SW480 (cell line): ENCODE results near the gene MPC1.
"Not testable (repeated sequence)": the region's sequence is repeated elsewhere in the genome, so short reads cannot be mapped to it uniquely, and the experiment has no call there.

Experiments
- DNase-seq: peaks from one replicate; pipeline ENCODE4 v3.0.0-alpha.2; 2016; ENCODE audit warnings: low spot score

MPC1 gene

DNA sequence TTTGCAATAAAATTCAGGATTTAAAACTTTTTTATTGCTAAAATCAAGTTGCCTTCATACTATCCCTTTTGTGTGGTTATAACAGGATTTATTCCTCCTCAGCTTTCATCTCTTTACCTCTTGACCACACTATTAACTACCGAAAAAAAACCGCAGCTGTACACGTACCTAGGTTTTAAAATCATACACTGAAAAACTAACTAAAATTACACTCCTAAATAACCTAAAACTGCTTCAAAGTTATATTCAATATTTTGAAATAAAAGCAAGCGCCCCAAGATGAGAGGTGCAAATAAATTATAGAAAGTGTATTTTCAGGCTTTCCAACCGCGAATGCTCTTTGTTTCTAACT lies 1.4 kb downstream of the MPC1 start:
- DNase-seq: peak; percentile 26

DNA sequence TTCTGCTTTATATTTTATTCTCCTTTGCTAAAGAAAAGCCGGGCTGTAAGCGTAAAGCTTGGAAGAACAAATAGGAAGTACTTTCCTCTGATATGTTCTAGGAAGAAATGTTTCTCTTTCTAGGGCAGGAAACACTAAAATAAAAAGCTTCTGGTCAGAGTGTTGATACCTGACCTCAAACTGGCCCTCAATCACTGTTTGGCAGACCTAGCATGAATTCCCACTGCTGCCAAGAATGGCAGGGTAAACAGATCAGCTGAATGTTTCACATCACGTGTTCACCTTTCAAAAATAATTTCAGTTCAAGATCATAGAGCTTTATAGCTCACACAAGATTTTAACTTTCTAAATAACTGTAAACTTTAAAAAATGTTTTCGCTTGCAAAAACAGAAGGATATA lies 2.9 kb downstream of the MPC1 start:
- DNase-seq: no peak

DNA sequence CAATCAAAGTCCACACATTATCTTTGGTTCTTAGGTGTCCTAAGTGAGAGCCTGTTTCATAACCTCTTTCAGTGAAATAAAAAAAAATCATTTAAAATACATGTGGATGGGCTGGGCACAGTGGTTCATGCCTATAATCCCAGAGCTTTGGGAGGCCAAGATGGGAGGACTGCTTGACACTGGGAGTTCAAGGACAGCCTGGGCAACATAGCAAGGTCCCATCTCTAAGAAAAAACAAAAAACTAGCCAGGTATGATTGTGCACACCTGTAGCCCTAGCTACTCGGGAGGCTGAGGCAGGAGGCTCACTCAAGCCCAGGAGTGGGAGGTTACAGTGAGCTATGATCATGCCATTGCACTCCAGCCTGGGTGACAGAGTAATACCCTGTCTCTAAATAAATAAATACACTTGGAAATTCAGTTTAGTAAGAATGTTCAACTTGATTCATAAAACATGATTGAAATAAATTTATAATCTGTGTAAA lies 3.6 kb downstream of the MPC1 start:
- DNase-seq: no peak

DNA sequence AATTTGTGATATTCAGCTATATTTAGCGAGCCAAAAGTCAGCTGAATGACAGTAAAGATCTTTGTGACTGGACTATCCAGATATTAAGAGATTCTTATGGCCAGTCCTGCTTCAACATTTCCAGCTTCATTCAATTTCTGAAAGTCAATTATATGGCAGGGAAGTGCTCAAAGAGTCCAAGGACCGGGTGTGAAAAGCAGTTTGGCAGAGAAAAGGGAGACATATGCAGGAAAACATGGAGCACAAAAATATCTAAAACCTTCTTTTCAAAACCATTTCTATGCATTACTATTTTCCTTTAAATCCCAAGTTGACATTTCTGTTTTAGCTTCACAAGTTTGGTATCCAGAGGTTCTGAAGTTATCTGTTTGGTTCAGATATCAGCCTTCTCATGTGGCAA lies 5.0 kb downstream of the MPC1 start:
- DNase-seq: no peak

DNA sequence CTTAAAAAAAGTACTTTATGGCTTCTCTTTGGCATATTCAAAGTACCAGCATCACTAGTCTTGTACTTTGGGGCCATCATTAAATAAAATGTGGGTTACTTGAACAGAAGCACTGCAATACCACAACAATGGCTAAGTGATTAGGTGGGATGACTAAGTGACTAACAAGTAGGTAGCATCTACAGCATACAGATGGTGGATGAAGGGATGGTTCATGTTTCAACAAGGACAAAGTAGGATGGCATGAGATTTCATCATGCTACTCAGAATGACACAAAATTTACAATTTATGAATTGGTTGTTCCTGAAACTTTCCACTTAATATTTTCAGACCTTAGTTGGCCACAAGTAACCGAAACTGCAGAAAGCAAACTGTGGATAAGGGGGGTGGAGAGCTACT lies 7.7 kb downstream of the MPC1 start:
- peak; percentile 57 for DNase-seq

DNA sequence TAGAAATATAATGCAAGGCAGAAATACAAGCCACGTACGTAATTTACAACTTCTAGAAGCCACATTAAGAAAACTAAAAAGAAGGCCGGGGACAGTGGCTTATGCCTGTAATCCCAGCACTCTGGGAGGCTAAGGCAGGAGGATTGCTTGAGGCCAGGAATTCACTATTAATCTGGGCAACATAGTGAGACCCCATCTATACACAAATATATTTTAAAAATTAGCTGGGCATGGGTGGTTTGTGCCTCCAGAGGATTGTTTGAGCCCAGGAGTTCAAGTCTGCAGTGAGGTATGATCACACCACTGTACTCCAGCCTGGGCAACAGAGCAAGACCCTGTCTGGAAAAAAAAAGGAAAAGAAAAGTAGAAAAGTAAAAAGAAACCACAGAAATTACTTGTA lies 12.3 kb downstream of the MPC1 start:
- no peak for DNase-seq

DNA sequence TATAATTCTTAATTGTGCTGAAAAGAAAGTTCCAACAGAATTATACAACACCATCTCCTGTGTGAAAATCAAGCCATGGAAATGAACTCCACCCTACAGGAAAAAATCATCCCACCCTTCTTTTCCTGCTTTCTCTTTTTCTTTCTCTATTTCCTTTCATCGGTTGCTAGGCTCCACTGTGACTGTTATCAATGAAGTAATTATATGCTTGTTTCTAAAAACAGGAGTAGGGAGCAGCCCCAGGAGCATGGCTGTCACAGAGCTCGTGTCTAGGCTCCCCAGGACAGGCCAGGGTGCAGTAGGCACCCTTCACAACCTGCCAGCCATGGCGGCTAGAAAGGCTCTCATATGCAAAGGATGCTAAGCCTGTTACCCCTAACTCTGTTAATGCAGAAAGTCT lies 13.0 kb downstream of the MPC1 start:
- no peak for DNase-seq

DNA sequence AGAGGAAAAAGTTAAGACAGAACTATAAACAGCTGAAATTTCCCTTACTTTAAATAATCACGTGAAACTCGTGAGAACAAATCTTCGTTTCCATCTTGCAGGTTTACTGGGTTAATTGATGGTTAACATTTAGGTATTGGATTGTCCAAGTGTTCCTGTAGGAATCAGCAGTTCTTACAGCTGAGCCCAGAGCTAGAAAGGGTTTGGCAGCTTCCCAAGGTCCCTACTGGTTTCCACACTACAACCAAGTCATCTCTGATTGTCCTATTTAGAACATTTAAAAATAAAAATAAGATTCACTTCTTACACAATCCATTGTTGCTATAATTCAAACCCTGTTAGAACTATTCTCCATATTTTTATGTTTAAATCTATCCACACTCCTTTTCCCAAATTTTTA lies 15.8 kb downstream of the MPC1 start:
- no peak for DNase-seq

DNA sequence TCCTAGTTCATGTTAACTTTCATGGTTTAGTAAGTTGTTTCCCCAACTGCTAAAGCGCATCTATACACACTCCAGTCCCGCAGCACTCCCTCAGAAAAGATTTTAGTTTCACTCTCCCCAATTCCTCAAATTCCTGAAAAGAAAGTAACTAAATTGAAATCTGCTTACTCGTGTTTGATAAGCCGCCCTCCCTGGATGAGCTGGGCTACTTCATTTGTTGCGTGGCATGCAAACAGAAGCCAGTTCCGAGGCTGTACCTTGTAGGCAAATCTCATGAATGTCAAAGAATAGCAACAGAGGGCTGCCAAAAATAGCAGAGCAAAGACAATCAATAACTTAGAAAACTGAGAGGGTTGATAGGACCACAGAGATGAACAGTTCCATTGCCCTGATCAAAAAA lies 16.9 kb downstream of the MPC1 start:
- no peak for DNase-seq

DNA sequence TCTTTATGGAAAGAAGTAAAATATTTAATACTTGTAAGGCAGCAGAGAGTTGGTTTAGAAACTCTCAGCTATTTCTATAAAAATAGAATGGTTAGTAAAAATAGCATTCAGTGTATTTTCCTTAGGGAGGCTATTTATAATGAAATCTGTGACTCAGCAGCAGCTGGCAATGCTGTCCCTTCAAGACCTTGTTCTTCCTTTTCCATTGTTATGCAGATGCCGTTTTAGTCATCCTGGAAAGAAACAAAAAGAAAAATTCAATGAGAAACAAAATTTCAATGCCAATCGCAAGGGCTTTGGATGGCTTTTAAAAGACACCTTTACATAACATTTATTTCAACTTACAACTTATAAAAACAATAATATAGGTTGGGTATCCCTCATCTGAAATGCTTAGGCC lies 17.5 kb downstream of the MPC1 start:
- no peak for DNase-seq

DNA sequence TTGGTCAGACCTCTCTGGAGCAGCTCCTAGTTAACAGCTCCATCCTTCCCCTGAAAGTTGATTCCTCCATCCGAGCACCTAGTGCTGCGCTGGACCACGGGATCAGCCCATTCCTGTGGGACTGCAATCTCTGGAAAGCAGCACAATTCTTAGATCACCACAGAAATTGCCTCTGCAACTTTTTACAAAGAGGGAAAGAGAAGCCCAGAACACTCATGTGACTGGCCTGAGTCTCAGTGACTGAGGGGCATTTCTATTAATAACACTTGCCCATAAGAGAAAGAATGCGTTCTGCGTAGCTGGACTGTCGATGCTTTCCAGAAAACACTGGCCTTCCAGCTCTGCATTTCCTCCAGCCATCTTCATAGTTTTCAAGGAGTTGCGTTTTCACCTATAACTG lies 18.3 kb downstream of the MPC1 start:
- DNase-seq: no peak

DNA sequence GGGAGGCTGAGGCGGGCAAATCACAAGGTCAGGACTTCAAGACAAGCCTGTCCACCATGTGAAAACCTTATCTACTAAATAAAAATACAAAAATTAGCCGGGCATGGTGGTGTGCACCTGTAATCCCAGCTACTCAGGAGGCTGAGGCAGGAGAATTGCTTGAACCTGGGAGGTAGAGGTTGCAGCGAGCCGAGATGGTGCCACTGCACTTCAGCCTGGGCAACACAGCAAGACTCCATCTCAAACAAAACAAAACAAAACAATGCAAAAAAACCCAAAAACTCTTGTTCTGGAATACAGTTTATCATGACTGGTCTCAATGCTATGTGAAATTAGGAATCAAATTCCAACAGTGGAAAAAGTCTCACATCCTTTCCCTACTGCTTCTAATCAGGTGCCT lies 20.3 kb downstream of the MPC1 start:
- DNase-seq: not testable (repeated sequence)

DNA sequence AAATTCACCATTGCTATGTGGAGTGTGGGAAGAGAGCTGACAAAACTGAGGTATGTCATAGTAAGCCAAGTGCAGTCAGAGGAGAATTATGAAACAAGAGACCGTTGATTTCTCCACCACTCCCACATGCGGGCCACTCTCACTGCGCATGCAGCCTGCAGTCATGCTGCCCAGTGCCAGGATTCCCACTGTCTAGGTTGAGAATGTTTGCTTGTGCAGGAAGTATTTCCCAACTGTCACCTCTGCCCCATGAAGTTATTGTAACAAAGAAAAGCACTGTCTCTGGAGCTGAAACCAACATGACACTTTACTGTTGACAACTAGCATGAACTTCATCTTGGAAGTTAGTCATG lies 21.7 kb downstream of the MPC1 start:
- no peak for DNase-seq

DNA sequence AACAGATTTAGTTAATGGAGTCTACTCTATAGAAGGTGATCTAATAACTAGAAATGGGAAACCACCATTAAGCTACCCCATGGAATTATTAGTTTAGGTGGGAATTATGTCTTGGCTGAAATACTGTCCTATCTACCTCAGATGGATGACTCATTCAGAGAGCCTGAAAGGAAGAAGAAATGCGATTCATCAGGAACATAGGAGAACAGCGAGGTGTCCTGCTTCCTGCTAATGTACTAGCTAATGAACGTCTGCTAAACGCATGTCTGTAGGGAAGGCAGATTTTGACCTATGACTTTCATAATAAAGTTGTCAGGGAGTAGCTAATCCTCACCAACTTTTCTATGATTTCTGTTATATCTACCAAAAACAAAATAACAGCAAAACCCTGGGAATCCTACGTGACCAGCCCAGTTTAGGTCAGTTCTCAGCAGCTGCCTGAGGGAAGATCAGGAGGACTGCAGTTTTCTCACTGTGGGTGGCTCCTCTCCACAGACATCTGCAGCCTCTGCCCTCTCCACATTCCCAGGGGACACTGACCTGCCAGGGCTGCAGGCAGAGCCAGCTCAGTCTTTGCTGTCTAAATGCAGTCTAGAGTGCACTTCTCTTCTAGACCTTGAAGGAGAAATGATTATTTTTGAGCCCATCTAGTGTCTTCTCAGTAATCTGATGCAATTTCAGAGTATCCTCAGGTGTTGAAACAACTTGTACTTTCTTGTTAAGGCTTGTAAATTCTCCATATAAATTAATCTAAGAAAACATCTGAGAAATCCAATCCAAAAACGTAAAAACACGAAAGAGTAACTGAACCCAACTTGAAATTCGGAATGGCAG lies 22.3 kb downstream of the MPC1 start:
- DNase-seq: no peak

DNA sequence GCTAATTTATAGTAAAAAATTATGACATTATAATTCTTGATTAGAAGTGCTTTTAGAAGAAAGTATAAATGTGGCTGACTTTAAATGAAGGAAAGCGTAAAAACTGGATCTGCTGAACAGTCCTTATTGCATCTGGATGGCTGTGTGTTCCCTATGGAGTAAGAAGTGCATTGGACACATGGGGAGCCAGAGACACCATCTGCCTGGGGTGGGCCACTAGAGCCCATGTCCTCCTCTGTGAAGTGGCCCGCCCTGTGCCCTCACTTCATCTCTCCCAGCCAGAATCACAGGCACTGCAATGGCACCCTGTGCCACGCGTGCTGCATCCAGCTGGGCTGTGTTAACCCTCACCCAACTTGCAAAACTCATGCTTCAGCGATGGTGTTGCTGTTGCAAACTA lies 27.2 kb downstream of the MPC1 start:
- DNase-seq: no peak

DNA sequence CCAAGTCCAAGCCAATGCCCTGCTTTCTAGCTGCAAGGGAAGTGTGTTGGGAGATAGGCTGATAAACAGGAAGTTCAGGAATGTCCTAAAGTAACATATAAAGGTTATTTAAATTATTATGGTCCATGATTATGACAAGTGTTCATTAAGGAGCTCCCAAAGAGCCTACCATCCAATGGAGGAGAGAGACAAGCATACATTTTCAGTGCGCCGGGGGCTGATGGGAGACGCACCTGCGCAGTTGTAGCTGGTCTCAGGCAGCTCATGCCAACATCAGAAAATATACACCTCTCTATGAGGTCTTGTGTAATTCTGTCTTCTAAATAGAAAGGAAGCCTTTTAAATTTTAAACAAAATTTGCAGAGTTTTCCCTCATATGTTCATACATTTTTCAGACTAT lies 27.8 kb downstream of the MPC1 start:
- DNase-seq: no peak

DNA sequence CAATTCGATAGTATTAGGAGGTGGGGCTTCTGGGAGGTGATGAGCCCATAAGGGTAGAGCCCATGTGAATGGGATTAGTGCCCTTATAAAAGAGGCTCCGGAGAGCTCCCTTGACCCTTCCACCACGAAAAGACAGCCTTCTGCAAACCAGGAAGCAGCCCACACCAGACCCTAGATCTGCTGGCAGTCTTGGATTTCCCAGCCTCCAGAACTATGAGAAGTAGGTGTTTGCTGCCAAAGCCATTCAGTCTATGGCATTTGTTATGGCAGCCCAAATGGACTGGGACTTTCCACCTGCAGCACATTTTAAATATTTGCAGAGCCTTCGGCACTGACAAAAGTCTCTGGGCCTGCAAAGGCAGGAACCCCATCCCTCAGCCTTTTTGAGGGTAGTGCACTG lies 28.6 kb downstream of the MPC1 start:
- no peak for DNase-seq

DNA sequence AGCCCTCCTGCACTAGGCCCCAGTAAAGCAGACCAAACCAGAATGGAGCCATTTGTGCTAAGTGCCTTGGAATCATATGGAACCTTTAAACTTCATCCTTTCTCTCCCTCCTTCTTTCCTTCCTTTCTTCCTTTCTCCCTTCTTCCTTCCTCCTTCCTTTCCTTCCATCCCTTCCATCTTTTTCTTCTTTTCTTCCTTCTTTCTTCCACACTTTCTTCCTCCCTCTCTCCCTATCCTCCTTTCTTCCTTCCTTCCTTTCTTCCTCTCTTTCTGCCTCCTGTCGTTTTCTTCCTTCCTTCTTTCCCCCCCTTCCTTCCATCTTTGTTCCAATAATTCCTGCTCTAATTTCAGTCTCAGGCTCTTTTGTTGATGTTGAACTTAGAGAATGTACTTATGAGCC lies 29.2 kb downstream of the MPC1 start:
- DNase-seq: no peak

DNA sequence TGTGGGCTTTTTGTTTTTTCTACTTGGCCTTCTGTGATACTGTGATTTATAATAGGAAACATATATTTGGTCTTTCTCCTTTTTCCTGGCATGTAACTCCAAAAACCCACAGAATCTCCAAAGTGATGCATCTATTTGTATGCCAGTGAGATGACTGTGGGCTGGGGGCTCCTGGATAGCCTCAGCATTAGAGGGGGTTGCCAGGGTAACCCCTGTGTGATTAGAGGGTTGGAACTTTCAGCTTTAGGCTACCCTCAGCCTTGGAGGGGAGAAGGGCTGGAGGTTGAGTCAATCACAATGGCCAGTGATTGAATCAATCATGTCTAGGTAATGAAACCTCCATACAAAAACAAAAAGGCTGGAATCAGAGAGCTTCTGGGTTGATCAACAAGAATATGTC lies 29.8 kb downstream of the MPC1 start:
- no peak for DNase-seq

DNA sequence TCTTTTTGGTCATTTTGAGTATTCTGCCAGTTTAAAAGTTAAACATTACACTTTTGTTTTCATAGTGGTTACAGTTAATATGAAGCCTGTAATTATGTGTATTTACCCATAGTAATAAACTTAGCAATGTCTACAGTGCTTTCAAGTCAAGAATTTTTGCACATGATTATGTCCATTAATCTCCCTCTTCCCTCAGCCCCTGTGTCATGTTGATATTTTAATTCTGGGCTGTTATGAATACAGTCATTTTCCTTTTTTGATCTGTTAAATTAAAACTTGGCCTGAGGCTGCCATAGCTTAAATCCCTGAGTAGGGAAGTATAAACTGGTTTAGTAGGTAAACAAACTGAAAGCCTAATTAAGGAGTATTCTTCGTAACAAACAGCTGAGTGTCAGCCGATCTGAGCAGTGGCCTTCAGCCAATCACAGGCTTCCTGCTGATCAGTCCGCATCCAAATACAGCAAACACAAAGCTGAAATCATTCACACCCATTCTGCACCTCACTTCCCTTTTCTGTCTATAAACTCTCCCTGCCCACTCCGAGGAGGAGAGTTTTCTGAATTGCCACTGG lies 30.9 kb downstream of the MPC1 start:
- DNase-seq: peak; percentile 22

DNA sequence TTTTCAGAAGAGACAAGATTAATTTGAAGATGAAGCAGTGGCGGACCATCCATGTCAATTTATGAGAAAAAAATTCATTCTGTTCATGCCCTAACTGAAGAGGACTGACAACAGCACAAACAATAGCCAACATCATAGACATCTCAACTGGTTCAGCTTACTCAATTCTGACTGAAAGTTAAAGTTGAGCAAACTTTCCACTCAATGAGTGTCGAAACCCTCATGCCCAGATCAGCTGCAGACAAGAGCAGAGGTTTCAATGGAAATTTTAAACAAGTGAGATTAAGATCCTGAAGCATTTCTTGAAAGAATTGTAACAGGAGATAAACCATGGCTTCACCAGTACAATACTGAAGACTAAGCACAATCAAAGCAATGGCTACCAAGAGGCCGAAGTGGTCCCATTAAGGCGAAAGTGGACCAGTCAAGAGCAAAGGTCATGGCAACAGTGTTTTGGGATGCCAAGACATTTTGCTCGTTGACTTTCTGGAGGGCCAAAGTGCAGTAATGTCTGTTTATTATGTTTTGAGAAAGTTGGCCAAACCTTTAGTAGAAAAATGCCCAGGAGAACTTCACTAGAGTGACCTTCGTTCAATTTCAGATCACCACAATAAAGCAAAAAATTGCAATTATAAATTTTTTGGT lies 34.3 kb downstream of the MPC1 start:
- DNase-seq: no peak

DNA sequence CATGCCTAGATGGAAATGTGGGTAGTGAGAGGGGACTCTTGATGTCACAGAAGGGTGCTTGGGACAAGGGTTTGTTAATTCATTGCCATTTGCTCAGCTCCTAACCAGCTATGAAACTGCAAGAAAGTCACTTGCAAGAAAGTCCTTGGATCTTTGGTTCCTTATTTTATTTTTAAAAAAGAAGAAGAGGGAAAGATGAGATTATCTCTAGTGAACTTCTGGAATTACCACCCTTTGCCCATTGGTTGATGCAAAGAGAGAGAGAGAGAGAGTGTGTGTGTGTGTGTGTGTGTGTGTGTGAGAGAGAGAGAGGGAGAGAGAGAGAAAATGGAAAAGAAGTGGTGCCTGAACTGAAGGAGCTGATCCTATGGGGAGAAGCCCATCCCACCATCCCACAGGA lies 35.8 kb downstream of the MPC1 start:
- DNase-seq: no peak

DNA sequence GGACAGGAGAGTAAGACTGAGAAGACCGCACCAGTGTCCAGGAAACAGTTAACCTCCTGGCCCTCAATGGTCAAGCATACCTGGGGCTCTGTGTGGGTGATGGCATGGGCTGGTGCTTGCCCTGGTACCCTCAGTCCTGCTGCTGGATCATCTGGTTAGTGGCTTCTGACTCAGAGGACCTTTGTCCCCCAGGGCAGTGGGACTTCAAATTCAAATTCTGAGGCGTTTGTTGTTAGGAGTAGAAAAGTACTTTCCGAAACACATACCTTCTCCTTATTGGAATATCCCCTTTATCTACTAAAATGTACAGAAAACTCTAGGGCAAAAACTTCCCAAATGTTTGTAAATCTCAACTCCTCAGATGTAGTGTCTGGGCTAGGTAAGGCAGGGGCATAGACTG lies 36.3 kb downstream of the MPC1 start:
- DNase-seq: no peak

DNA sequence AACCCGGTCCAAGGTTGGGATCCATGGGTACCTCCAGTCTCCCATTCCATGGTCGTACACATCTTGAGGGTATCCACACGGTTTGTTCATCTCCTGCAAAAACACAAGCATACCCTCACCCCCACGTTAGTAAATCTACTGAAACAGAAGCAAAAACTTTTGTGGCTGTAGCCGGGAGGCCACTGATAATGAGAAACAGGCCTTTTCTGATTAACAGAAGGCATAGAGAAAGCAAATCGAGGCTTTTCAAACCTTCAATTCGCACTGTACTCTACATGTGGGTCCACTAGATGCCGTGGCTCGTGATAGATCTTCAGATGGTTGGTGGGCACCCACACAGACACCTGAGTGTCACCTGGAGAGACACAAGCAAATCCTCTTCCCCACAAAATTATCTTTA lies 37.1 kb downstream of the MPC1 start:
- DNase-seq: not testable (repeated sequence)
